ENCODE data around the gene HNRNPF.
"Not testable (repeated sequence)": the region's sequence is repeated elsewhere in the genome, so short reads cannot be mapped to it uniquely, and the experiment has no call there.

The HNRNPF gene

GRCh38 chr10:43408710-43409384 is at the start of gene HNRNPF:
Gene HNRNPF (minus strand): TSS chr10:43409186. CDS start chr10:43387884, 21,302 bp downstream.
- TF ChIP-seq POLR2A (IDR thresholded peaks at IDR 0.05; ENCODE audit: low read length) (peak; percentile 91), GATA1 (IDR thresholded peaks at IDR 0.05; ENCODE audit: low read depth, low read length) (no peak)
- peak; percentile 97 for DNase-seq

- TF ChIP-seq POLR2A (IDR thresholded peaks at IDR 0.05; ENCODE audit: low read length) (no peak), GATA1 (IDR thresholded peaks at IDR 0.05; ENCODE audit: low read depth, low read length) (no peak)
Observed at GRCh38 chr10:43458227-43458626, 49.2 kb upstream of the HNRNPF start.

GRCh38 chr10:43456561-43456960 is 47.6 kb upstream of the HNRNPF start:
- not testable (repeated sequence) for DNase-seq

More at GRCh38 chr10:43458227-43458626, 49.2 kb upstream of the HNRNPF start:
- DNase-seq = no peak

- DNase-seq = not testable (repeated sequence)
Observed at GRCh38 chr10:43454025-43454424, 45.0 kb upstream of the HNRNPF start.

- TF ChIP-seq GATA1 (IDR thresholded peaks at IDR 0.05; ENCODE audit: low read depth, low read length) (no peak), POLR2A (IDR thresholded peaks at IDR 0.05; ENCODE audit: low read length) (no peak)
- DNase-seq = no peak
Observed at GRCh38 chr10:43453266-43453831, 44.4 kb upstream of the HNRNPF start.

- DNase-seq = no peak
- TF ChIP-seq POLR2A (IDR thresholded peaks at IDR 0.05; ENCODE audit: low read length) (no peak), GATA1 (IDR thresholded peaks at IDR 0.05; ENCODE audit: low read depth, low read length) (no peak)
Observed at GRCh38 chr10:43452356-43452914, 43.4 kb upstream of the HNRNPF start.

- no peak for DNase-seq
- no peak for TF ChIP-seq POLR2A (IDR thresholded peaks at IDR 0.05; ENCODE audit: low read length)
- no peak for TF ChIP-seq GATA1 (IDR thresholded peaks at IDR 0.05; ENCODE audit: low read depth, low read length)
Observed at GRCh38 chr10:43448742-43449141, 39.8 kb upstream of the HNRNPF start.

- DNase-seq = not testable (repeated sequence)
Observed at GRCh38 chr10:43446219-43447017, 37.4 kb upstream of the HNRNPF start.

- DNase-seq = no peak
- TF ChIP-seq POLR2A (IDR thresholded peaks at IDR 0.05; ENCODE audit: low read length) (no peak), GATA1 (IDR thresholded peaks at IDR 0.05; ENCODE audit: low read depth, low read length) (no peak)
Observed at GRCh38 chr10:43444897-43445466, 36.0 kb upstream of the HNRNPF start.

GRCh38 chr10:43444323-43444722 is 35.3 kb upstream of the HNRNPF start:
- TF ChIP-seq POLR2A (IDR thresholded peaks at IDR 0.05; ENCODE audit: low read length) = no peak
- TF ChIP-seq GATA1 (IDR thresholded peaks at IDR 0.05; ENCODE audit: low read depth, low read length) = no peak
- DNase-seq = no peak

- TF ChIP-seq POLR2A (IDR thresholded peaks at IDR 0.05; ENCODE audit: low read length) = no peak
- TF ChIP-seq GATA1 (IDR thresholded peaks at IDR 0.05; ENCODE audit: low read depth, low read length) = no peak
- no peak for DNase-seq
Observed at GRCh38 chr10:43440463-43441134, 31.6 kb upstream of the HNRNPF start.

GRCh38 chr10:43437141-43437870 is 28.3 kb upstream of the HNRNPF start:
- no peak for DNase-seq
- no peak for TF ChIP-seq POLR2A (IDR thresholded peaks at IDR 0.05; ENCODE audit: low read length)
- TF ChIP-seq GATA1 (IDR thresholded peaks at IDR 0.05; ENCODE audit: low read depth, low read length) = no peak
